GM18505 (cell line): ENCODE measurements around the gene APLP2.
"Not testable (repeated sequence)": the region's sequence is repeated elsewhere in the genome, so short reads cannot be mapped to it uniquely, and the experiment has no call there.

Source experiments
- ATAC-seq: cut with Tn5 transposase; IDR thresholded peaks from one replicate; pipeline ENCODE4 v1.9.1; 2021; ENCODE audit not compliant: unreplicated experiment
- POLR2A ChIP-seq: IDR thresholded peaks from 4 replicates; pipeline ENCODE4 v1.6.1; 2011; ENCODE audit warnings: borderline replicate concordance; ENCODE audit not compliant: insufficient read depth, insufficient read length; ENCODE audit errors: extremely low read depth

The APLP2 gene

DNA sequence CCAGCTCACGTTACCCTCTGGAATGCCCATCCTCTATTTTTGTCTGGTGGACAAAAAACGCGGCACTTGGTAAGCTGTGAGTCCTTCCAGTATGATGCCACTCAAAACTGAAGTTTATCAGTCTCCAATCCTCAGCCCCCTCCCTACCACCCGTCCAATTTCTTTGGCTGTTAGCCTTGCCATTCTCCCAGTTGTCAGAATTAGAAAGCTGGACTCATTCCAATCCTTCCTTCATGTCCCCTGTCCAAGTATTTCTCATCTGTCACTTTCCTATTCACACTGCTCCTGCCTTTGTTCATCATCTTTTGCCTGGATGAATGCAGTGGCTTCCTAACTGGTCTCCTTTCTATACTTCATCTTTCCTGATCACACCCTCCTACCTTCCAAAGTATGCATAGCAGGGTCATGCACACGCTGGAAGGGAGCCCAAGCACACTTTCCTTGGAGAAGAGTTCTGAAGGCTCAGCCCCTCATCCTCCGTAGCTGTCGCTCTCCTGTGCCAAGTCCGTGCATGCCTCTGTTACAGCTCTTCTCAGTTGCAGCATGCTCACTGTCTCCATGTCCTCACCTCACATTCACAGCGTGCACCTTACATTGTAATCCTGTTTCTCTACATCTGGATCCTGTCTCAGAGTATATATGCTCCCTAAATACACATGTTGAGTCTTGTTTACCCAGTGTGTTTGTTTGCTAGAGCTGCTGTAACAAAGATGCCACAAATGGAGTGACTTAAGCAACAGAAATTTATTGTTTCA, 19.4 kb downstream of the APLP2 start:
- ATAC-seq = no peak
- TF ChIP-seq POLR2A = no peak

DNA sequence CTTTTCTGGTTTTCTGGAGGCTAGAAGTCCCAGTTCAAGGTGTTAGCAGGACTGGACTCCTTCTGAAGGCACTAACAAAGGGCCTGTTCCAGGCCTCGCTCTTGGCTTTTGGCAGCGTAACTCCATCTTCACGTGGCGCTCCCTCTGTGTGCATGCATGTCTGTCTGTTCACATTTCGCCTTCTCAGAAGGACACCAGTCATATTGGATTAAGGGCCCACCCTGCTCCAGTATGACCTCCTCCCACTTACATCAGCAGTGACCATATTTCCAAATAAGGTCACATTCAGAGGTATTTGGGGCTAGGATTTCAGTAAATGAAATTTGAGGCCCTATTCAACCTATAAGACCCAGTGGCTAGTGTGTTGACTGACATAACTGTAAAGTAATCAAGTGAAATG, 20.0 kb downstream of the APLP2 start:
- TF ChIP-seq POLR2A = no peak
- no peak for ATAC-seq

DNA sequence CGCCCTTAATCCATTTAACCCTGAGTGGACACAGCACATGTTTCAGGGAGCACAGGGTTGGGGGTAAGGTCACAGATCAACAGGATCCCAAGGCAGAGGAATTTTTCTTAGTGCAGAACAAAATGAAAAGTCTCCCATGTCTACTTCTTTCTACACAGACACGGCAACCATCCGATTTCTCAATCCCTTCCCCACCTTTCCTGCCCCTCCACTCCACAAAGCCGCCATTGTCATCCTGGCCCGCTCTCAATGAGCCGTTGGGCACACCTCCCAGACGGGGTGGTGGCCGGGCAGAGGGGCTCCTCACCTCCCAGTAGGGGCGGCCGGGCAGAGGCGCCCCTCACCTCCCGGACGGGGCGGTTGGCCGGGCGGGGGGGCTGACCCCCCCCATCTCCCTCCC, 20.8 kb downstream of the APLP2 start:
- not testable (repeated sequence) for ATAC-seq

DNA sequence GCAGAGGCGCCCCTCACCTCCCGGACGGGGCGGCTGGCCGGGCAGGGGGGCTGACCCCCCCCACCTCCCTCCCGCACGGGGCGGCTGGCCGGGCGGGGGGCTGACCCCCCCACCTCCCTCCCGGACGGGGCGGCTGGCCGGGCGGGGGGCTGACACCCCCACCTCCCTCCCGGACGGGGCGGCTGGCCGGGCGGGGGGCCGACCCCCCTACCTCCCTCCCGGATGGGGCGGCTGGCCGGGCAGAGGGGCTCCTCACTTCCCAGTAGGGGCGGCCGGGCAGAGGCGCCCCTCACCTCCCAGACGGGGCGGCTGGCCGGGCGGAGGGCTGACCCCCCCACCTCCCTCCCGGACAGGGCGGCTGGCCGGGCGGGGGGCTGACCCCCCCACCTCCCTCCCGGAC, 21.5 kb downstream of the APLP2 start:
- not testable (repeated sequence) for ATAC-seq

DNA sequence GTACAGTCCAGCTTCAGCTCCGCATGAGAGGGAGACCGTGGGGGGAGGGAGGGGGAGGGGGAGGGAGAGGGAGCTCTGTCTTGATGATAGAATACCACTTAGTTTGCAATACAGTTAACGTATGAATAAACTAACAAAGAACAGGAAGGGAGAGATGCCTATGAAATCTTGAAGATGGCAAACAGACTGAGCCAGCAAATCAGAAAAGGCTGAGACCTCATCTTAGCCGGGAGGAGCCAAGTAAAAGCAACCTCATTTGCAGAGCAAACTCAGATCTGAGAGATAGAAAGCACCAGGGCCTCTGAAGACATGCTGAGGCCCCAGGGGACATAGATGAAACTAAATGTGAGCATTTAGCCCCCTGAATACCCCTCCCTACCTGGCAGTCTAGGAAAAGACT, 23.0 kb downstream of the APLP2 start:
- no peak for ATAC-seq
- no peak for TF ChIP-seq POLR2A

DNA sequence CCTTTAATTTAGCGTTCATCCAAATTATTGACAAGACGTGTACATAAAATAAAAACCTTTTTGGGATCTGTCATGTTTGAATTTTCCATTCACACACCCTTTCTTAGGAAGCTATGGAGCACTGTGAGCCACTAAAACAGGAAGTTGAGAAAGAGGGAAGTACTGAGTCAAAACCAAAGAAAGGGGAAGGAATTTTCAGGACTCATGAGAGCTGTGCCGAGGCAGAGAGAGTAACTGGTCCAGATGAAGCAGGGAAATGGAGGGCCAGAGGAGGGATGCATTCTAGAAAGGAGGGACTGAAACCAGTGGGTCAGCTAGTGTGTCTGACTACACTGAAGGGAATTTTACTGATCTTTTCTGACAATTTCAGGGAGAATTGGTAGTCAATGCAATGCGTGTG, 24.9 kb downstream of the APLP2 start:
- no peak for ATAC-seq

DNA sequence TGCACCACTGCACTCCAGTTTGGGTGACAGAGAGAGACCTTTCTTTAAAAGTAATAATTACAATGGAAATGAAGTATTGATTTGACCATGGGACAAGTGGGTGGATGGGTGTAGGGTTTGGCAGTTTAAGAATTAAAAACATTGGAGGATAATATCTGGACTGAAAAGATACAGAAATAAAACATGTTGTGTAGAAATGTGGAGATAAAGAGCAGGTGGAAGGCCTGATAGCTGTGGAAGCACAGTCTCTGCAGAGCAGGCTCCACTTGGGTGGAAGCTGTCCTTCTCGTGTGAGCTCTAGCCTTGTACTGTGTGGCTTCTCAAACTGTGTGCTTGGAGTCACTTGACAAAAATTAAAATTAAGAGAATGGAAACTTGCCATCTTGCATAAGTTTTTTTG, 25.6 kb downstream of the APLP2 start:
- ATAC-seq = no peak
- TF ChIP-seq POLR2A = no peak

More for the DNA sequence above, 24.9 kb downstream of the APLP2 start:
- TF ChIP-seq POLR2A = no peak

DNA sequence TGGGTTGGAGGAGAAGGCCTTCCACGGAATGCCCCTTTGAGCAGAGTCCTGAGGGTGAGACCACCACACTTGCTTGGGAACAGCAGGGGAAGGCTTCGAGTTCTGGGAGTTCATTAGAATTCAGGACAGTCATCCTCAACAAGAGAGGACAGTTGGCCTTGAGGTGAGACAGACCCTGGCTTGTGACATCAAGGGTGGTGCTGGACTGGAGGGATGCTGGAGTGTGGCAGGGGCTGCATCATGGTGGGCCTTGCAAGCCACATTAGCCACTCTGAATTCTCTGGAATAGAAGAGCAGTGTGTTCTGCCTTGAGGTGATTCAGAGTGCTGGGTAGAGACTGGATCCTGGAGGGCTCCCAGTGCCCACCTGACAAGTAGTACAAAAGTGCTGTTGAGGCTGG, 26.3 kb downstream of the APLP2 start:
- no peak for ATAC-seq
- TF ChIP-seq POLR2A = no peak

DNA sequence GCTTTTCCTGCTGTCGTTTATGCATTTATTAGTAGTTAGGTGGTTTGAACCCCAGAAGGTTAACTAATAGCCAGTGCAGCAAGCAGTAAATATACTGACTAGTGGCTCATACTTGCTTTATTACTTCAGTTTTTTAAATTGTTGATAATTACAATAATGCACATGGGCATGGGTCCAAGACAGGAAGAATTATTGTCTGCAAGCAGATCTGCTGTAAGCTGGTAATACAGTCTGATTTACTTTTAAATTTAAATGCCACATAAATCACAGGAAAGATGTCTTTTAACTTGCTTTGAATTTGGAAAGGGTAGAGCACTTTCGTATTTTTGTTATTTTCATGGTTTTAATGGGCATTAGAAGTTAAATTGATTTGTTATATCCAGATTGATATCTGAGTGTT, 27.1 kb downstream of the APLP2 start:
- TF ChIP-seq POLR2A = no peak
- ATAC-seq = no peak

DNA sequence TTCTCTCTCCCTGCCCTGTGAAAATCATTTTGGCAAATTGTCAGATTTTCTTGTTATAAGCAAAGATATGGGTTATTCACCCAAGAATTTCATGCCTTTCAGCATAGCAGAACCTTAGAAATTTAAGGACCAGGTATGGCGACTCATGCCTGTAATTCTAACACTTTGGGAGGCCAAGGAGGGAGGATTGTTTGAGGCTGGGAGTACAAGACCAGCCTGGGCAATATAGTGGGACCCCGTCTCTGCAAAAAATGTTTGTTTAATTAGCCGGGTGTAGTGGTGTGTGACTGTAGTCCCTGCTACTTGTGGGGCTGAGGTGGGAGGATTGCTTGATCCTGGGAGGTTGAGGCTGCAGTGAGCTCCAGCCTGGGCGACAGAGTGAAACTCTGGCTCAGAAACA, 27.6 kb downstream of the APLP2 start:
- ATAC-seq = no peak
- TF ChIP-seq POLR2A = no peak

DNA sequence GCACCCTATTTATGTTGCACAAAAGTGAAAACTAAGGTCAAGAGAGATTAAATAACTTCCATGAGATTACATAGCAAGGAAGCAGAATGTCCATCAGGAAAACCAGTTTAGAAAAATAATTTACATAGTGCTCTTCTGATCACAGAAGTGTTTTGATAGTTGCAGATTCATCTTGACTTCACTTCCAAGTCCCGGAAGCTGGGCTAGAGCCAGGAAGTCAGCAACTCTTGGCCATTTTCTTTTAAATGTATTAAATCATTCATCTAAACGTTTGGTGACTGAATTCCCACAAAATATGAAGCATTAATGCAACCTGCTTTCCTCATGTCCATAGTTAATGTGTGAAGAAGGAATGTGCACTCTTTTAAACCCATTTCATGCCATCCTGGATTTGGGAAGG, 29.7 kb downstream of the APLP2 start:
- no peak for ATAC-seq
- TF ChIP-seq POLR2A = no peak

DNA sequence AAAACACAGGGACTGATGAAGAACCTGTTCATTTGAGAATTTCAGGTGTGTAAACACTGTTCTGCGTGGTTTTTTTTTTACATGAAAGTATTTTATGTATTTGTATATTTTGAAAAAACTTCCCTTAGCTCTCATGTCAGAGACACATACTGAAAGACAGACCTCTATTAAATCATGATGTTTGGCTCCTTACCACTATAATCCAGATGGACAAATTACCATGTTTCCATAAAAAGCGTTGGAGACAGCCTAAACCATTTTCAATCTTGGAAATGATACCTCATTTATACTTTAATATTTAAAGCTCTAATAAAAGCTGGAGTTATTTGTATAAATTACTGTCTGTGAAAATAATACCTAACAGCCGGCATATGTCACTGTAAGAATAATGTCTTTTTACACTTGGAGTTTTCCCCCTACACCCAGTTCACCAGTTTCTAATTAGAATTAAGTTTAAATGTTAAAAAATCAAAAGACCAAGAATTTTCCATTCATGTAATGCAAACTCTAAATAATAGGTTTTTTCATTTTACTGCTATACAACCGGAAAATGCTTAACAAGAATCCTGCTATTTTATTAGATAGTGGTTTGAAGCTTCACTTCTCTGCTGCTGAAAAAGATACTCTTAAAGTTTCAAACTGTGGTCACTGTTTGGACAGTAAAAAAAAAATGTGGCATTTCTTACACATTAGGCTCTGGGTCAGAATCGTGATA, 30.8 kb downstream of the APLP2 start:
- TF ChIP-seq POLR2A = no peak
- no peak for ATAC-seq

DNA sequence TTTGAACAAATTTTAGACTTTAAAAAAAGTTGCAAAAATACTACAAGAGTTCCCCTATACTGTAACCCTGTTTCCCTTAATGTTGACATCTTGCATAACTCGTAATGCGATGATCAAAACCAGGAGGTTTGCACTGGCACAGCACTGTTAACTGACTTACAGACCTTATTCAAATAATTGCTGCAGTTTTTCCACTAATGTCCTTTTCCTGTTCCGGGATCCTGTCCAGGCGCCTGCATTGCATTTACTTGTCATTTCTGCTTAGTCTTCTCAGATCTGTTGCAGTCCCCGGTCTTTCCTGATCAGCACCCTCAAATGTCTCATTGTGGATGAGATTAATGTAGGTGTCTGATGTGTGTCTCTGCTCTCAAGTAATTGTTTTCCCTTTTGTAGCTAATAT, 32.0 kb downstream of the APLP2 start:
- ATAC-seq = no peak
- no peak for TF ChIP-seq POLR2A
